GM21390 (cell line): ENCODE results near the gene SLC6A9.

ENCODE experiments used
- ATAC-seq: cut with Tn5 transposase; IDR thresholded peaks from one replicate; pipeline ENCODE4 v1.9.1; 2021; ENCODE audit not compliant: unreplicated experiment

Gene SLC6A9

GRCh38 chr1:43973981-43974442, 57.2 kb downstream of the SLC6A9 start:
- ATAC-seq, result no peak

- no peak for ATAC-seq
Measured at GRCh38 chr1:43971336-43971980, 59.8 kb downstream of the SLC6A9 start.

DNA sequence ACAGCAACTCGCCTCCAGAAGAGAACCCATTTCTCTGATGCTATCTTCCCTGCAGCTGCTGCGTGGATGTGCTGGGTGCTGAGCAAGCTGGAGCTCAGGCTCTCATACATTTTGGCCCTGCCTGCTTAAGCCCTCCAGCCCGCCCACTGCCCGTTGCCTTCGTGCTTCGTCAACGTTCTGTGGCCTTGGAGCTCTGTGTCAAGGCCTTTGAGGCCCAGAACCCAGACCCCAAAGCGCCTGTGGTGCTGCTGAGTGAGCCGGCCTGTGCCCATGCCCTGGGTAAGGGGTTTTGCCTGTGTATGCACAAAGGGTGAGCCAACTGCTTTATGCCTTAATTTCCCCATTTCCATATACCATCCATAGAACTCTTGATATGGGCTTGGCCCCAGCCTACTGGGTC, 60.4 kb downstream of the SLC6A9 start:
- ATAC-seq, result no peak

DNA sequence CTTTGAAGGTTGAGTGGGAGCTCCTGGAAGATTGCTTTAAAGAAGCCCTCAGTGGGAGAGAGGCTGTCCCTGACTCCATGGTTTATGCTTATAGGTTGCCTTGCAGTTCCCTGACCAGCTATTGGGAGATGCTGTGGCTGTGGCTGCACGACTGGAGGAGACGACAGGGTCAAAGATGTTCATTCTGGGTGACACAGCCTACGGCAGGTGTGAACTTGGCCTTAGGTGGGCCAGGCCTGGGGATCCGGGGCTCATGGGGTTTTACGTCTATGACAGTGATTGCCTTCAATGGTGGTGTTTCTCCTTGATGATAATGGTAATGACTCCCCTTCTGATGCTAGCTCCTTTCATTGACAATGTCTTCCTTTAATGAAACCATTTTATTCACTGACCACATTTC, 60.8 kb downstream of the SLC6A9 start:
- no peak for ATAC-seq

DNA sequence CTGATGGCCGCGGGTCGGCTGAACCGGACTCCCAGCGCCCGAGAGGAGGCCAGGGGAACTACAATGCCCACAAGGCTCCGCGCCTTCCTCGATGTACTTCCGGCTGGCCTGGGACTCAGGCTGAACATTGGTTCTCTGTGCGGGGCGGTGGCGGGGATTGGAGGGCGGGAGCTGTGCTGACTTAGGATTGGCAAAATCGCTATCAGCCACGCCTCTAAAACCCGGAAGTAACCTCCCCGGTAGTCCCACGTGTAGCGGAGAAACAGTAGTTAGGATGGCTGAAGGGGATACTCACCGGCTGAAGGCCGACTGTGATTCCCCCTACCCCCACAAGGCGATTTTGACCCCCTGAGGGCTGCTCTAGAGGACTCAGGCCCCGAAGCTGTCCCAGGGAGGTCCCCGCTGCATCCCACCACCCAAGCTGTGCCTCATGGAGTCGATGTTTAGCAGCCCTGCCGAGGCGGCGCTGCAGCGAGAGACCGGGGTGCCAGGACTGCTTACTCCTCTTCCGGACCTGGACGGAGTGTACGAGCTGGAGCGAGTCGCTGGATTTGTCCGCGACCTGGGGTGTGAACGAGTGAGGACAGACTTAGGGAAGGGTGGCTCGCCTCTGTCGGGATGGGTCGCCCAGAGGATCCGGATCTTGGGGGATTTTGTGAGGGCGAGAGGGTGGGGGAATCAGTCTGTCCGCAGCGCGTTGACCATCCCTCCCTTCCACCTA, 61.4 kb downstream of the SLC6A9 start, which contains the start of gene DPH2:
Gene DPH2 (plus strand): TSS at position 265 of the 721 bp plus-strand sequence. CDS start 166 bp downstream, at position 431.
- ATAC-seq, result peak; percentile 83

GRCh38 chr1:43969416-43969745, 61.9 kb downstream of the SLC6A9 start:
- ATAC-seq, result no peak

- no peak for ATAC-seq
Measured at GRCh38 chr1:43968348-43968948, 62.8 kb downstream of the SLC6A9 start.

DNA sequence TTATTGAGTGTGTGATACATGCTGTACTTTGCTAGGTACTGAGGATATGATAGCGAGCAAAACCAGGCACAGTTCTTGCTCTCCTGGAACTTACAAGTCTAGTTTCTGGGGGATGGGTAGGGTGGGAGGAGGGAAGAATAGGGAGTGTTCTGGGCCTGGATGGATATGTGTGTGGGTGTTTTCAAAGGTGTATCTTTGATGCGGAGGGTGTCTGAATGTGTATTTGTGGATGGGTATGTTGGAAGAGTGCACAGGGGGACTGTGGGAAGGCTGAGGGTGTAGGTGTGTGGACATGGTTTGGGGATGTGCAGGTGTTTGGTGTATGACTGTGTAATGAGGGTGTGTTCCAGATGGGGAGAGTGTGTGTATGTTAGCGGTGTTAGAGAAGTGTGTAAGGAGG, 65.9 kb downstream of the SLC6A9 start:
- no peak for ATAC-seq

DNA sequence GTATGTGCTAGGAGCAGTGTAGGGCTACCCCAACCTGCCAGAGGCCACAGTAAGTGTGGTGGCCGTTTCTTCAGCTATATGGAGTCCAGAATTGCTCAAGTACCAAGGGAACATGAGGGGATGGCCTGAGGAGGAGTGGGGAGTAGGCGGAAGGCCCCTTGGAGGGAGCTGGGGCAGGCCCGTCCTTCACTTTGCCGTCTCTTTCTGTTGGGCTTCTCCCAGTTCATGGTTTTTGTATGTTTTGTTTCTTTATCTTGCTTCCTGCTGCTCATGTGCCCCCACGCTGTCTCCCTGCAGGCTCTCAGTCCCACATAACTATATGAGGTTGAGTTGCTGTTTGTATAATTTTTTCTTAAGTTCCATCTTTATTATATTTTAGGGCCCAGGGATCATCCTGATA, 67.4 kb downstream of the SLC6A9 start:
- no peak for ATAC-seq

- ATAC-seq, result no peak
Measured at GRCh38 chr1:43963006-43963405, 68.3 kb downstream of the SLC6A9 start.

DNA sequence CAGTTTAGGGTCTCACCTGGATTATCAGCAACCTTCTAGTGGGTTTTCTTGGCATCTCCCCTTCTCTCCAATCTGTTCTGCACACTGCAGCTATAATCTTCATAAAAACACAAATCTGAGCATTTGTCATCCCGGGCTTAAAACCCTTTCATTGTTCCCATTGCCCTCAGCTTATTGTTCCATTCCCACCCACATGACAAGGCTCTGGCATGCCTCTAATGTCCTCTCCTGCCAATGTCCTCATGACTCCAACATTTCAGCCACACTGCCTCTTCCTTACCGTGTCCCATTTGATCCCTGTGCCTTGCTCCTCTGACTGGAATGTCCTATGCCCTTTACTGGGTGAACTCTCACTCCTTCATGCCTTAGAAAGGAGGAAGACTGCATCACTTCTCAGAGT, 68.9 kb downstream of the SLC6A9 start:
- ATAC-seq, result no peak

GRCh38 chr1:43961692-43962091, 69.6 kb downstream of the SLC6A9 start:
- no peak for ATAC-seq

DNA sequence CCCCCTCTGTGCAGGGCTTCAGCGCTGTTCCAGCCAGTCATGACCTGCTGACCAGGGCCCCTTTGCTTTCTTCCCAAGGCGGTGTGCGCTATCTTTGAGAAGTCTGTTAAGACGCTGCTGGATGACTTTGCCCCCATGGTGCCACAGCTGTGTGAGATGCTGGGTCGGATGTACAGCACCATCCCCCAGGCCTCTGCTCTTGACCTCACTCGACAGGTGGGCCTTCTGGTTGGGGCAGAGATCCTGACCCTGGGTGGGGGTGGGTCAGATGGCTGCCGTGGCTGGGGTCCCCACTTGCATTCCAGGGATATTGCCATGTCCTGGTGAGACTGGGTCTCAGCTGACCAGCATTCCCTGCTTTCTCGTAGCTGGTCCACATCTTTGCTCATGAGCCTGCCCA, 70.5 kb downstream of the SLC6A9 start:
- ATAC-seq, result no peak

GRCh38 chr1:43958351-43959255, 72.7 kb downstream of the SLC6A9 start:
- no peak for ATAC-seq

- ATAC-seq, result no peak
Measured at GRCh38 chr1:43957407-43958040, 73.7 kb downstream of the SLC6A9 start.

GRCh38 chr1:43956234-43956633, 75.0 kb downstream of the SLC6A9 start:
- ATAC-seq, result no peak

- no peak for ATAC-seq
Measured at GRCh38 chr1:43954036-43954435, 77.2 kb downstream of the SLC6A9 start.

DNA sequence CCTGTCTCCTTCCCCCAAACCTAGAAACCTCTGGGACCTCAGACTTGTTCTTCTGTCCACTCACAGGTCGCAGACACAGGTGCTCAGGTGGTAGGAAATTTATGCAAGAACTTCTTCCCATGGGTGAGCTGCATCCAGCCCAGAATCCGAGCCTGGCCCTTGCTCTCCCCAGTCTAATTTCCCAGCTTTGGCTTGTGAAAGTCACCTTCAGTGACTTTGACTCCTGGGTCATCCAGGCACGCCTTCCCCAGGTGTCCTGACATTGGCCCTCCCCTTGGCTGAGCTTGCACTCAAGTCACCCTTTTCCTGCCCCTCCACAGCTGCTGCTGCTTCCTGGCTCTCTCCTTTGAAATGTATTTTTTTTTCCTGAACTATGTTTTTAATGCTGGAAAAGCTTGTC, 77.9 kb downstream of the SLC6A9 start:
- ATAC-seq, result no peak

DNA sequence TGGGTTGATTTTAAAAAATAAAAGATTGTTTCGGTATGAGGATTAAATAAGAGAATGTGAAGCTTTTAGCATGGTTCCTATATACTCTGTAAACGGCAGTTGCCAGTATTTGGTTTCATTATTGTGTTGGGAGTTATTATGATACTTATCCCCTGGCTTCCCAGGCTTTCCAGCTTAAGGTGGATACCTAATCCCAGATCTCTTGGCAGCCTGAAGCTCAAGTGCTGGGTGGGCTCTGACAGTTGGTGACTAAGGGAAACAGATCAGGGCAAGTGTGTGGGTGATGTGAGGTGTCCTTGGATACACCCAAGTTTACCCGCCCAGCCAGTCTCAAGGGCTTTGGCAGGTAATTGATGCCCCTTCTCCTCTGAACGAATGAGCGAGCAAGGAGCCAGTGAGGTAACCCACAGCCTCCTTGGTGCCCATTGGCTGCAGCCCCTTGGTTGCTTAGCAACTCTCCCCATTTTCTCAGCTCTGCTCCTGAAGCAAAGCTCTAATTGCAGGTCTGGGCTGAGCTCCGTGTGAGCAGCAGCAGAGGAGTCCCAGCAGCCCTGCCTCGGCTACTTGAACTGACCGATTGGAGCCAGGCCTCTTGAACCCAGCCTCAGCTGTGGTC, 78.4 kb downstream of the SLC6A9 start:
- no peak for ATAC-seq
